Measurements from ENCODE around the gene CEP89. TPM values are rescaled to one million over a fixed set of nuclear protein-coding genes. Genes with fewer than 3 reads are reported as not detected.

The CEP89 gene
- total and polyA plus RNA-seq, 9 donors, result 12.1 to 21.1 (median 18.5) TPM

GRCh38 chr19:32902448-32902847 lies 69.3 kb downstream of the CEP89 start:
- 56% methylated on average over 4 of the region's 7 CpGs for WGBS (ENCODE audit: insufficient coverage)
- Histone ChIP-seq H3K27me3 (ENCODE audit: control insufficient read depth, insufficient read depth, low read length) (no peaks in the 10 kb centered on the region), H3K36me3 (ENCODE audit: control insufficient read depth, insufficient read depth, low read length) (peaks cover 28% of the 10 kb centered on the region), H3K4me1 (ENCODE audit: control insufficient read depth, insufficient read depth, low read length) (no peaks in the 10 kb centered on the region), H3K27ac (ENCODE audit: low read length) (no peak overlapping the region), H3K9me3 (replicated peaks; ENCODE audit: control insufficient read depth, low read depth, low read length) (no peaks in the 10 kb centered on the region), H3K4me3 (ENCODE audit: low read length) (no peak overlapping the region)
- DNase-seq, result no peak

GRCh38 chr19:32901504-32902161 lies 70.1 kb downstream of the CEP89 start:
- DNase-seq, result no peak
- H3K36me3 ChIP-seq (ENCODE audit: control insufficient read depth, insufficient read depth, low read length), result peaks cover 20% of the 10 kb centered on the region
- 92% methylated on average over 2 of the region's 5 CpGs for WGBS (ENCODE audit: insufficient coverage)

GRCh38 chr19:32896516-32897214 lies 75.1 kb downstream of the CEP89 start:
- Histone ChIP-seq H3K4me1 (ENCODE audit: control insufficient read depth, insufficient read depth, low read length) (no peaks in the 10 kb centered on the region), H3K9me3 (replicated peaks; ENCODE audit: control insufficient read depth, low read depth, low read length) (peaks cover 11% of the 10 kb centered on the region), H3K4me3 (ENCODE audit: low read length) (no peak overlapping the region), H3K27ac (ENCODE audit: low read length) (no peak overlapping the region), H3K36me3 (ENCODE audit: control insufficient read depth, insufficient read depth, low read length) (peaks cover 19% of the 10 kb centered on the region), H3K27me3 (ENCODE audit: control insufficient read depth, insufficient read depth, low read length) (no peaks in the 10 kb centered on the region)
- no peak for DNase-seq
- no CpG with 5 or more reads among the region's 1 CpG for WGBS (ENCODE audit: insufficient coverage)

More at GRCh38 chr19:32901504-32902161, 70.1 kb downstream of the CEP89 start:
- no peaks in the 10 kb centered on the region for H3K27me3 ChIP-seq (ENCODE audit: control insufficient read depth, insufficient read depth, low read length)
- no peak overlapping the region for H3K4me3 ChIP-seq (ENCODE audit: low read length)
- H3K27ac ChIP-seq (ENCODE audit: low read length), result no peak overlapping the region
- H3K4me1 ChIP-seq (ENCODE audit: control insufficient read depth, insufficient read depth, low read length), result no peaks in the 10 kb centered on the region
- H3K9me3 ChIP-seq (replicated peaks; ENCODE audit: control insufficient read depth, low read depth, low read length), result no peaks in the 10 kb centered on the region

- no peak for DNase-seq
- H3K9me3 ChIP-seq (replicated peaks; ENCODE audit: control insufficient read depth, low read depth, low read length), result peaks cover 18% of the 10 kb centered on the region
- no peaks in the 10 kb centered on the region for H3K4me1 ChIP-seq (ENCODE audit: control insufficient read depth, insufficient read depth, low read length)
- peaks cover 22% of the 10 kb centered on the region for H3K36me3 ChIP-seq (ENCODE audit: control insufficient read depth, insufficient read depth, low read length)
- H3K27me3 ChIP-seq (ENCODE audit: control insufficient read depth, insufficient read depth, low read length), result no peaks in the 10 kb centered on the region
- no peak overlapping the region for H3K27ac ChIP-seq (ENCODE audit: low read length)
- H3K4me3 ChIP-seq (ENCODE audit: low read length), result no peak overlapping the region
- WGBS (ENCODE audit: insufficient coverage), result no CpG with 5 or more reads among the region's 3 CpGs
Measured at GRCh38 chr19:32895384-32895783, 76.4 kb downstream of the CEP89 start.

GRCh38 chr19:32891609-32892008 lies 80.1 kb downstream of the CEP89 start:
- Histone ChIP-seq H3K9me3 (replicated peaks; ENCODE audit: control insufficient read depth, low read depth, low read length) (peaks cover 18% of the 10 kb centered on the region), H3K4me3 (ENCODE audit: low read length) (no peak overlapping the region), H3K36me3 (ENCODE audit: control insufficient read depth, insufficient read depth, low read length) (peaks cover 33% of the 10 kb centered on the region), H3K27me3 (ENCODE audit: control insufficient read depth, insufficient read depth, low read length) (no peaks in the 10 kb centered on the region), H3K27ac (ENCODE audit: low read length) (no peak overlapping the region), H3K4me1 (ENCODE audit: control insufficient read depth, insufficient read depth, low read length) (no peaks in the 10 kb centered on the region)
- no CpG with 5 or more reads among the region's 2 CpGs for WGBS (ENCODE audit: insufficient coverage)
- DNase-seq, result no peak

GRCh38 chr19:32890841-32891240 lies 80.9 kb downstream of the CEP89 start:
- H3K9me3 ChIP-seq (replicated peaks; ENCODE audit: control insufficient read depth, low read depth, low read length), result peaks cover 18% of the 10 kb centered on the region
- H3K27ac ChIP-seq (ENCODE audit: low read length), result no peak overlapping the region
- 100% methylated on average over 5 of the region's 10 CpGs for WGBS (ENCODE audit: insufficient coverage)
- no peaks in the 10 kb centered on the region for H3K27me3 ChIP-seq (ENCODE audit: control insufficient read depth, insufficient read depth, low read length)
- DNase-seq, result no peak
- no peaks in the 10 kb centered on the region for H3K4me1 ChIP-seq (ENCODE audit: control insufficient read depth, insufficient read depth, low read length)
- H3K36me3 ChIP-seq (ENCODE audit: control insufficient read depth, insufficient read depth, low read length), result peaks cover 38% of the 10 kb centered on the region
- no peak overlapping the region for H3K4me3 ChIP-seq (ENCODE audit: low read length)

GRCh38 chr19:32890326-32890725 lies 81.4 kb downstream of the CEP89 start:
- Histone ChIP-seq H3K27ac (ENCODE audit: low read length) (no peak overlapping the region), H3K36me3 (ENCODE audit: control insufficient read depth, insufficient read depth, low read length) (peaks cover 38% of the 10 kb centered on the region), H3K4me1 (ENCODE audit: control insufficient read depth, insufficient read depth, low read length) (no peaks in the 10 kb centered on the region), H3K4me3 (ENCODE audit: low read length) (no peak overlapping the region), H3K27me3 (ENCODE audit: control insufficient read depth, insufficient read depth, low read length) (no peaks in the 10 kb centered on the region), H3K9me3 (replicated peaks; ENCODE audit: control insufficient read depth, low read depth, low read length) (peaks cover 18% of the 10 kb centered on the region)
- WGBS (ENCODE audit: insufficient coverage), result 92% methylated on average over 10 of the region's 13 CpGs
- DNase-seq, result no peak

GRCh38 chr19:32889137-32889934 lies 82.4 kb downstream of the CEP89 start:
- no peak overlapping the region for H3K4me3 ChIP-seq (ENCODE audit: low read length)
- H3K36me3 ChIP-seq (ENCODE audit: control insufficient read depth, insufficient read depth, low read length), result peaks cover 38% of the 10 kb centered on the region
- no peaks in the 10 kb centered on the region for H3K27me3 ChIP-seq (ENCODE audit: control insufficient read depth, insufficient read depth, low read length)
- WGBS (ENCODE audit: insufficient coverage), result 93% methylated on average over 8 of the region's 11 CpGs
- no peak overlapping the region for H3K27ac ChIP-seq (ENCODE audit: low read length)
- no peak for DNase-seq
- H3K4me1 ChIP-seq (ENCODE audit: control insufficient read depth, insufficient read depth, low read length), result no peaks in the 10 kb centered on the region
- H3K9me3 ChIP-seq (replicated peaks; ENCODE audit: control insufficient read depth, low read depth, low read length), result peaks cover 18% of the 10 kb centered on the region

- no peaks in the 10 kb centered on the region for H3K4me1 ChIP-seq (ENCODE audit: control insufficient read depth, insufficient read depth, low read length)
- no CpG with 5 or more reads among the region's 4 CpGs for WGBS (ENCODE audit: insufficient coverage)
- no peak overlapping the region for H3K27ac ChIP-seq (ENCODE audit: low read length)
- H3K4me3 ChIP-seq (ENCODE audit: low read length), result no peak overlapping the region
- H3K9me3 ChIP-seq (replicated peaks; ENCODE audit: control insufficient read depth, low read depth, low read length), result peaks cover 13% of the 10 kb centered on the region
- no peak for DNase-seq
- no peaks in the 10 kb centered on the region for H3K27me3 ChIP-seq (ENCODE audit: control insufficient read depth, insufficient read depth, low read length)
- peaks cover 34% of the 10 kb centered on the region for H3K36me3 ChIP-seq (ENCODE audit: control insufficient read depth, insufficient read depth, low read length)
Measured at GRCh38 chr19:32887572-32888215, 84.1 kb downstream of the CEP89 start.

GRCh38 chr19:32886241-32886640 lies 85.5 kb downstream of the CEP89 start:
- no CpG with 5 or more reads among the region's 7 CpGs for WGBS (ENCODE audit: insufficient coverage)
- Histone ChIP-seq H3K27ac (ENCODE audit: low read length) (no peak overlapping the region), H3K4me1 (ENCODE audit: control insufficient read depth, insufficient read depth, low read length) (no peaks in the 10 kb centered on the region), H3K27me3 (ENCODE audit: control insufficient read depth, insufficient read depth, low read length) (no peaks in the 10 kb centered on the region), H3K9me3 (replicated peaks; ENCODE audit: control insufficient read depth, low read depth, low read length) (peaks cover 3% of the 10 kb centered on the region), H3K4me3 (ENCODE audit: low read length) (no peak overlapping the region), H3K36me3 (ENCODE audit: control insufficient read depth, insufficient read depth, low read length) (peaks cover 34% of the 10 kb centered on the region)
- no peak for DNase-seq

Measured in muscle of leg (tissue), 11 donors.